CD4-positive, alpha-beta T cell (primary cell): ENCODE data around the gene PITX1. TPM values are rescaled to one million over a fixed set of nuclear protein-coding genes. Genes with fewer than 3 reads are reported as not detected.

Experiments
- ATAC-seq: fragments of 200-7000 bp; cut with Tn5 transposase; one replicate; pipeline ENCODE4 v1.10.0; 2022; ENCODE audit warnings: mild to moderate bottlenecking; ENCODE audit not compliant: poor library complexity
- CTCF ChIA-PET: fragments of 350-600 bp; sonication (Branson Sonifier 250); formaldehyde crosslinking; loops from one replicate; lab custom pipeline; 2021; ENCODE audit warnings: antibody characterized with exemption, inconsistent platforms; lab: Charles Lee
- POLR2A ChIA-PET: fragments of 350-600 bp; sonication (Branson Sonifier 250); formaldehyde crosslinking; loops from one replicate; lab custom pipeline; 2021; ENCODE audit warnings: antibody characterized with exemption, inconsistent platforms; lab: Charles Lee
- DNase-seq, 14 experiments: peaks; one replicate each; pipeline ENCODE4 v3.0.0-alpha.2; 2013 to 2020; ENCODE audit warnings: mixed read lengths in 2 of 14
- H3K27ac ChIP-seq, 2 donors: one replicate each; pipeline versions ENCODE4 v1.5.1 to v1.7.0; 2013; ENCODE audit warnings: low read length in 2 of 2, low read depth in 1 of 2, mild to moderate bottlenecking in 1 of 2
- H3K27me3 ChIP-seq, 2 experiments: 1 replicate in 1 of 2; 2 replicates in 1 of 2; pipeline versions ENCODE4 v1.6.1 to v1.7.0; 2013; ENCODE audit warnings: low read length in 2 of 2, control low read depth in 1 of 2, mild to moderate bottlenecking in 1 of 2, moderate library complexity in 1 of 2; ENCODE audit not compliant: insufficient read depth in 2 of 2, control insufficient read depth in 1 of 2
- H3K36me3 ChIP-seq: one replicate; pipeline ENCODE4 v1.6.1; 2013; ENCODE audit warnings: low read length, control low read depth; ENCODE audit not compliant: insufficient read depth
- H3K4me1 ChIP-seq: one replicate; pipeline ENCODE4 v1.6.1; 2013; ENCODE audit warnings: low read length, control low read depth; ENCODE audit not compliant: insufficient read depth
- H3K4me3 ChIP-seq: one replicate; pipeline ENCODE4 v1.5.1; 2013; ENCODE audit warnings: mild to moderate bottlenecking, low read length, moderate library complexity
- H3K9me3 ChIP-seq, 2 experiments: 1 replicate in 1 of 2; 2 replicates in 1 of 2; pipeline versions ENCODE4 v1.6.1 to v1.7.0; 2013; ENCODE audit warnings: low read length in 2 of 2, mild to moderate bottlenecking in 2 of 2, control low read depth in 1 of 2, moderate library complexity in 1 of 2; ENCODE audit not compliant: control insufficient read depth in 1 of 2, insufficient read depth in 1 of 2
- H3K27ac Mint-ChIP-seq: one replicate; pipeline ENCODE4 v1.8.0; 2020; ENCODE audit warnings: mixed read lengths
- H3K27me3 Mint-ChIP-seq: one replicate; pipeline ENCODE4 v1.8.0; 2021; ENCODE audit warnings: mixed read lengths
- H3K36me3 Mint-ChIP-seq: one replicate; pipeline ENCODE4 v1.8.0; 2021; ENCODE audit warnings: low read depth, mixed read lengths
- H3K4me1 Mint-ChIP-seq: one replicate; pipeline ENCODE4 v1.8.0; 2021; ENCODE audit warnings: low read depth, mixed read lengths
- H3K4me3 Mint-ChIP-seq: one replicate; pipeline ENCODE4 v1.8.0; 2020; ENCODE audit warnings: mild to moderate bottlenecking, mixed read lengths
- H3K9me3 Mint-ChIP-seq: one replicate; pipeline ENCODE4 v1.8.0; 2020; ENCODE audit warnings: mixed read lengths
- CTCF ChIP-seq: fragments of 200-600 bp; IDR thresholded peaks from one replicate; pipeline ENCODE4 v1.8.0; 2022; ENCODE audit warnings: antibody characterized with exemption, mild to moderate bottlenecking
- intact Hi-C, 2 experiments: fragments of 100-400 bp; cut with DNase I in 1 of 2; cut with micrococcal nuclease in 1 of 2; formaldehyde crosslinking; loops; one replicate each; pipeline versions ENCODE4 v1.15.1 to v1.9.0; 2023 to 2025; cut with DNase I, micrococcal nuclease
- total RNA-seq, 174 experiments: library from RNA in 2 of 174; stranded (reverse) in 2 of 174; gene quantifications; one replicate each; pipeline ENCODE4 v1.2.3 and lab custom pipeline; 2021 to 2026

The PITX1 gene
- total RNA-seq, 2 experiments from 2014 or later: not detected

GRCh38 chr5:135028791-135029476 is 5.1 kb downstream of the PITX1 start:
- Histone ChIP-seq H3K4me1 (peaks cover 31% of the 10 kb centered on the region), H3K27me3 (peaks cover 50 to 70% of the 10 kb centered on the region in 2 experiments), H3K27ac (no peak overlapping the region), H3K4me3 (no peak overlapping the region), H3K9me3 (peaks cover 0 to 38% of the 10 kb centered on the region in 2 experiments), H3K36me3 (no peaks in the 10 kb centered on the region)
- ChIA-PET POLR2A (interaction anchor here (0.7 kb wide), 1 partner anchor 201 kb away, joined by 3 read pairs; no protein-coding TSS in a partner anchor), CTCF (no interaction called here)
- Mint-ChIP-seq H3K27me3 (peaks cover 75% of the 10 kb centered on the region), H3K27ac (no peak overlapping the region), H3K36me3 (no peaks in the 10 kb centered on the region), H3K4me3 (peak overlapping the region; percentile 43), H3K4me1 (peaks cover 41% of the 10 kb centered on the region), H3K9me3 (no peaks in the 10 kb centered on the region)
- DNase-seq: no peak
- TF ChIP-seq CTCF: no peak
- intact Hi-C loops: no loop called here
- ATAC-seq: no peak

GRCh38 chr5:135027697-135028615 is 6.1 kb downstream of the PITX1 start:
- ATAC-seq (no peak), DNase-seq (no peak)
- intact Hi-C loops: no loop called here
- ChIA-PET POLR2A (interaction anchor here (0.7 kb wide), 1 partner anchor 202 kb away, joined by 3 read pairs; no protein-coding TSS in a partner anchor), CTCF (no interaction called here)
- Histone ChIP-seq H3K27me3 (peaks cover 50 to 70% of the 10 kb centered on the region in 2 experiments), H3K36me3 (no peaks in the 10 kb centered on the region), H3K4me3 (no peak overlapping the region), H3K27ac (no peak overlapping the region), H3K9me3 (peaks cover 0 to 38% of the 10 kb centered on the region in 2 experiments), H3K4me1 (peaks cover 25% of the 10 kb centered on the region)
- Mint-ChIP-seq H3K4me1 (peaks cover 36% of the 10 kb centered on the region), H3K27ac (no peak overlapping the region), H3K4me3 (no peak overlapping the region), H3K36me3 (no peaks in the 10 kb centered on the region), H3K9me3 (no peaks in the 10 kb centered on the region), H3K27me3 (peaks cover 73% of the 10 kb centered on the region)
- no peak for TF ChIP-seq CTCF

GRCh38 chr5:135027266-135027696 is 6.7 kb downstream of the PITX1 start:
- no peak for TF ChIP-seq CTCF
- Histone ChIP-seq H3K4me3 (no peak overlapping the region), H3K27me3 (peaks cover 50 to 63% of the 10 kb centered on the region in 2 experiments), H3K9me3 (peaks cover 0 to 38% of the 10 kb centered on the region in 2 experiments), H3K27ac (no peak overlapping the region), H3K36me3 (no peaks in the 10 kb centered on the region), H3K4me1 (peaks cover 25% of the 10 kb centered on the region)
- Mint-ChIP-seq H3K27ac (no peak overlapping the region), H3K36me3 (no peaks in the 10 kb centered on the region), H3K4me1 (peaks cover 31% of the 10 kb centered on the region), H3K4me3 (no peak overlapping the region), H3K9me3 (no peaks in the 10 kb centered on the region), H3K27me3 (peaks cover 66% of the 10 kb centered on the region)
- ChIA-PET POLR2A (no interaction called here), CTCF (no interaction called here)
- no peak for ATAC-seq
- DNase-seq: no peak
- intact Hi-C loops: no loop called here
